Measurements from ENCODE around the gene RBM8A.

Gene RBM8A

GRCh38 chr1:145961109-145961424 is 33.8 kb upstream of the RBM8A start:
- DNase-seq = no peak
- WGBS (ENCODE audit: insufficient coverage) = 0% methylated on average over 5 of the region's 22 CpGs
- Histone ChIP-seq H3K27me3 (replicated peaks in 2 of 5; ENCODE audit: control insufficient read depth in 4 of 5, insufficient read depth in 5 of 5, low read length in 4 of 5) (peaks cover 0 to 3% (median 0%) of the 10 kb centered on the region in 5 experiments), H3K4me1 (ENCODE audit: control extremely low read depth in 1 of 4, control insufficient read depth in 4 of 4, insufficient read depth in 4 of 4, low read length in 3 of 4) (peaks cover 50 to 78% (median 73%) of the 10 kb centered on the region in 4 experiments), H3K9me3 (ENCODE audit: control extremely low read depth in 1 of 5, control insufficient read depth in 4 of 5, insufficient read depth in 2 of 5, low read depth in 1 of 5, low read length in 4 of 5) (no peaks in the 10 kb centered on the region), H3K27ac (ENCODE audit: insufficient read depth in 1 of 2, low read depth in 1 of 2, low read length in 2 of 2, poor library complexity in 1 of 2, severe bottlenecking in 2 of 2) (peak overlapping the region in 1 of 2 experiments; percentile 61), H3K4me3 (ENCODE audit: control insufficient read depth in 1 of 7, extremely low read depth in 1 of 7, insufficient read depth in 4 of 7, low read depth in 2 of 7, low read length in 6 of 7) (peak overlapping the region; percentile 71 to 95 (median 86)), H3K36me3 (ENCODE audit: control insufficient read depth in 4 of 4, insufficient read depth in 4 of 4, low read length in 3 of 4) (no peaks in the 10 kb centered on the region)
- POLR2A ChIA-PET = no interaction called here
- CTCF ChIA-PET = no interaction called here

GRCh38 chr1:145960468-145961108 is 33.3 kb upstream of the RBM8A start:
- Histone ChIP-seq H3K9me3 (ENCODE audit: control extremely low read depth in 1 of 5, control insufficient read depth in 4 of 5, insufficient read depth in 2 of 5, low read depth in 1 of 5, low read length in 4 of 5) (no peaks in the 10 kb centered on the region), H3K27me3 (replicated peaks in 2 of 5; ENCODE audit: control insufficient read depth in 4 of 5, insufficient read depth in 5 of 5, low read length in 4 of 5) (peaks cover 0 to 3% (median 0%) of the 10 kb centered on the region in 5 experiments), H3K36me3 (ENCODE audit: control insufficient read depth in 4 of 4, insufficient read depth in 4 of 4, low read length in 3 of 4) (no peaks in the 10 kb centered on the region), H3K4me1 (ENCODE audit: control extremely low read depth in 1 of 4, control insufficient read depth in 4 of 4, insufficient read depth in 4 of 4, low read length in 3 of 4) (peaks cover 52 to 82% (median 78%) of the 10 kb centered on the region in 4 experiments), H3K4me3 (ENCODE audit: control insufficient read depth in 1 of 7, extremely low read depth in 1 of 7, insufficient read depth in 4 of 7, low read depth in 2 of 7, low read length in 6 of 7) (peak overlapping the region; percentile 71 to 95 (median 86)), H3K27ac (ENCODE audit: insufficient read depth in 1 of 2, low read depth in 1 of 2, low read length in 2 of 2, poor library complexity in 1 of 2, severe bottlenecking in 2 of 2) (peak overlapping the region; percentile 15 to 61)
- ChIA-PET CTCF (no interaction called here), POLR2A (no interaction called here)
- DNase-seq = peak; percentile 59 to 69 (median 66)
- 0% methylated on average over 35 of the region's 44 CpGs for WGBS (ENCODE audit: insufficient coverage)

- H3K4me1 ChIP-seq (ENCODE audit: control extremely low read depth in 1 of 4, control insufficient read depth in 4 of 4, insufficient read depth in 4 of 4, low read length in 3 of 4) = peaks cover 46 to 83% (median 77%) of the 10 kb centered on the region in 4 experiments
- CTCF ChIA-PET = interaction anchor here (0.8 to 1.0 kb wide), 2 partner anchors 9 to 102 kb away, joined by 3 read pairs; partner anchors contain the start of gene PIAS3
- WGBS (ENCODE audit: insufficient coverage) = 8% methylated on average over 4 of the region's 12 CpGs
- peaks cover 0 to 3% (median 0%) of the 10 kb centered on the region in 4 experiments for H3K36me3 ChIP-seq (ENCODE audit: control insufficient read depth in 4 of 4, insufficient read depth in 4 of 4, low read length in 3 of 4)
- H3K9me3 ChIP-seq (ENCODE audit: control extremely low read depth in 1 of 5, control insufficient read depth in 4 of 5, insufficient read depth in 2 of 5, low read depth in 1 of 5, low read length in 4 of 5) = no peaks in the 10 kb centered on the region
- DNase-seq = no peak
- H3K27me3 ChIP-seq (replicated peaks in 2 of 5; ENCODE audit: control insufficient read depth in 4 of 5, insufficient read depth in 5 of 5, low read length in 4 of 5) = peaks cover 0 to 3% (median 0%) of the 10 kb centered on the region in 5 experiments
- POLR2A ChIA-PET = interaction anchor here (1.5 kb wide), 1 partner anchor 32 kb away, joined by 3 read pairs; the partner anchor contains the start of gene RBM8A
- peak overlapping the region; percentile 71 to 95 (median 86) for H3K4me3 ChIP-seq (ENCODE audit: control insufficient read depth in 1 of 7, extremely low read depth in 1 of 7, insufficient read depth in 4 of 7, low read depth in 2 of 7, low read length in 6 of 7)
- no peak overlapping the region for H3K27ac ChIP-seq (ENCODE audit: insufficient read depth in 1 of 2, low read depth in 1 of 2, low read length in 2 of 2, poor library complexity in 1 of 2, severe bottlenecking in 2 of 2)
These were observed 32.7 kb upstream of the RBM8A start for GRCh38 chr1:145959957-145960467.

GRCh38 chr1:145959333-145959732 is 32.0 kb upstream of the RBM8A start:
- ChIA-PET CTCF (interaction anchor here (0.8 to 1.4 kb wide), 3 partner anchors 10 to 133 kb away, joined by 3 read pairs; partner anchors contain the start of gene PIAS3), POLR2A (interaction anchor here (1.5 kb wide), 1 partner anchor 32 kb away, joined by 3 read pairs; the partner anchor contains the start of gene RBM8A)
- no peak for DNase-seq
- Histone ChIP-seq H3K36me3 (ENCODE audit: control insufficient read depth in 4 of 4, insufficient read depth in 4 of 4, low read length in 3 of 4) (peaks cover 0 to 6% (median 0%) of the 10 kb centered on the region in 4 experiments), H3K27me3 (replicated peaks in 2 of 5; ENCODE audit: control insufficient read depth in 4 of 5, insufficient read depth in 5 of 5, low read length in 4 of 5) (peaks cover 0 to 3% (median 0%) of the 10 kb centered on the region in 5 experiments), H3K9me3 (ENCODE audit: control extremely low read depth in 1 of 5, control insufficient read depth in 4 of 5, insufficient read depth in 2 of 5, low read depth in 1 of 5, low read length in 4 of 5) (no peaks in the 10 kb centered on the region), H3K4me1 (ENCODE audit: control extremely low read depth in 1 of 4, control insufficient read depth in 4 of 4, insufficient read depth in 4 of 4, low read length in 3 of 4) (peaks cover 45 to 87% (median 76%) of the 10 kb centered on the region in 4 experiments), H3K27ac (ENCODE audit: insufficient read depth in 1 of 2, low read depth in 1 of 2, low read length in 2 of 2, poor library complexity in 1 of 2, severe bottlenecking in 2 of 2) (no peak overlapping the region), H3K4me3 (ENCODE audit: control insufficient read depth in 1 of 7, extremely low read depth in 1 of 7, insufficient read depth in 4 of 7, low read depth in 2 of 7, low read length in 6 of 7) (no peak overlapping the region)

- Histone ChIP-seq H3K4me3 (ENCODE audit: control insufficient read depth in 1 of 7, extremely low read depth in 1 of 7, insufficient read depth in 4 of 7, low read depth in 2 of 7, low read length in 6 of 7) (peak overlapping the region in 1 of 7 experiments; percentile 85), H3K4me1 (ENCODE audit: control extremely low read depth in 1 of 4, control insufficient read depth in 4 of 4, insufficient read depth in 4 of 4, low read length in 3 of 4) (peaks cover 39 to 83% (median 71%) of the 10 kb centered on the region in 4 experiments), H3K27me3 (replicated peaks in 2 of 5; ENCODE audit: control insufficient read depth in 4 of 5, insufficient read depth in 5 of 5, low read length in 4 of 5) (peaks cover 0 to 3% (median 0%) of the 10 kb centered on the region in 5 experiments), H3K36me3 (ENCODE audit: control insufficient read depth in 4 of 4, insufficient read depth in 4 of 4, low read length in 3 of 4) (peaks cover 0 to 6% (median 0%) of the 10 kb centered on the region in 4 experiments), H3K27ac (ENCODE audit: insufficient read depth in 1 of 2, low read depth in 1 of 2, low read length in 2 of 2, poor library complexity in 1 of 2, severe bottlenecking in 2 of 2) (no peak overlapping the region), H3K9me3 (ENCODE audit: control extremely low read depth in 1 of 5, control insufficient read depth in 4 of 5, insufficient read depth in 2 of 5, low read depth in 1 of 5, low read length in 4 of 5) (no peaks in the 10 kb centered on the region)
- ChIA-PET CTCF (interaction anchor here (1.0 to 1.9 kb wide), 6 partner anchors 10 to 132 kb away, joined by 3 to 9 read pairs (median 4); partner anchors contain the start of gene NUDT17), POLR2A (interaction anchor here (1.5 to 1.8 kb wide), 2 partner anchors 16 to 31 kb away, joined by 3 to 7 read pairs; partner anchors contain the start of gene RBM8A)
- DNase-seq = no peak
These were observed 31.4 kb upstream of the RBM8A start for GRCh38 chr1:145958734-145959133.

GRCh38 chr1:145957443-145958319 is 30.4 kb upstream of the RBM8A start, which contains the start of gene LIX1L:
Gene LIX1L, minus strand, starts transcription at chr1:145958017. Its CDS starts 90 bp downstream, at chr1:145957927.
- Histone ChIP-seq H3K9me3 (ENCODE audit: control extremely low read depth in 1 of 5, control insufficient read depth in 4 of 5, insufficient read depth in 2 of 5, low read depth in 1 of 5, low read length in 4 of 5) (no peaks in the 10 kb centered on the region), H3K36me3 (ENCODE audit: control insufficient read depth in 4 of 4, insufficient read depth in 4 of 4, low read length in 3 of 4) (peaks cover 0 to 6% (median 3%) of the 10 kb centered on the region in 4 experiments), H3K4me3 (ENCODE audit: control insufficient read depth in 1 of 7, extremely low read depth in 1 of 7, insufficient read depth in 4 of 7, low read depth in 2 of 7, low read length in 6 of 7) (peak within 1 kb of the TSS; percentile 54 to 95 (median 85)), H3K27me3 (replicated peaks in 2 of 5; ENCODE audit: control insufficient read depth in 4 of 5, insufficient read depth in 5 of 5, low read length in 4 of 5) (no peaks in the 10 kb centered on the region), H3K4me1 (ENCODE audit: control extremely low read depth in 1 of 4, control insufficient read depth in 4 of 4, insufficient read depth in 4 of 4, low read length in 3 of 4) (peaks cover 31 to 72% (median 61%) of the 10 kb centered on the region in 4 experiments), H3K27ac (ENCODE audit: insufficient read depth in 1 of 2, low read depth in 1 of 2, low read length in 2 of 2, poor library complexity in 1 of 2, severe bottlenecking in 2 of 2) (peak within 1 kb of the TSS; percentile 61 to 87)
- CTCF ChIA-PET = interaction anchor here (0.7 to 1.9 kb wide), 12 partner anchors 10 to 131 kb away, joined by 3 to 9 read pairs (median 3); partner anchors contain the start of gene NUDT17
- 0% methylated on average over 42 of the region's 60 CpGs for WGBS (ENCODE audit: insufficient coverage)
- POLR2A ChIA-PET = interaction anchor here (0.6 to 1.8 kb wide), 6 partner anchors 15 to 94 kb away, joined by 3 to 8 read pairs (median 6); partner anchors contain the start of genes PEX11B and RBM8A
- peak; percentile 96 to 98 (median 98) for DNase-seq

Measured in common myeloid progenitor, CD34-positive (primary cell).